Gastroesophageal sphincter (tissue), 4 donors: ENCODE data around the gene DEFB116. TPM values are rescaled to one million over a fixed set of nuclear protein-coding genes. Genes with fewer than 3 reads are reported as not detected.
"Not testable (repeated sequence)": the region's sequence is repeated elsewhere in the genome, so short reads cannot be mapped to it uniquely, and the experiment has no call there.

ENCODE experiments used
- ATAC-seq: fragments of 150-250 bp; one replicate; pipeline ENCODE4 v1.9.1; 2016; ENCODE audit warnings: mild to moderate bottlenecking, moderate library complexity
- H3K27ac ChIP-seq, 4 donors: fragments of 200-600 bp; sonication (generic) in 3 of 4; 1 replicate in 3 of 4; 2 replicates in 1 of 4; pipeline ENCODE4 v1.5.1; 2016 to 2019
- H3K27me3 ChIP-seq: fragments of 200-600 bp; sonication (generic); one replicate; pipeline ENCODE4 v1.5.1; 2019
- H3K36me3 ChIP-seq, 2 donors: fragments of 200-600 bp; sonication (generic); one replicate each; pipeline ENCODE4 v1.5.1; 2019; ENCODE audit warnings: control low read depth in 1 of 2
- H3K4me1 ChIP-seq, 3 donors: fragments of 200-600 bp; sonication (generic); 1 replicate in 2 of 3; 2 replicates in 1 of 3; pipeline ENCODE4 v1.5.1; 2016 to 2019; ENCODE audit warnings: control low read depth in 2 of 3
- H3K4me3 ChIP-seq, 2 donors: fragments of 200-600 bp; sonication (generic); one replicate each; pipeline ENCODE4 v1.5.1; 2019; ENCODE audit warnings: mild to moderate bottlenecking in 1 of 2, moderate library complexity in 1 of 2
- H3K9me3 ChIP-seq, 3 donors: fragments of 200-600 bp; sonication (generic); one replicate each; pipeline ENCODE4 v1.5.1; 2017 to 2019; ENCODE audit warnings: control low read depth in 2 of 3
- EP300 ChIP-seq: sonication (generic); formaldehyde crosslinking; IDR thresholded peaks from one replicate; pipeline ENCODE4 v1.6.1; 2017; ENCODE audit warnings: antibody characterized with exemption, mild to moderate bottlenecking
- POLR2A ChIP-seq, 2 donors: fragments of 450-650 bp; IDR thresholded peaks; one replicate each; pipeline ENCODE4 v1.6.1; 2017; ENCODE audit warnings: antibody characterized with exemption in 2 of 2, mild to moderate bottlenecking in 2 of 2, moderate library complexity in 1 of 2
- POLR2AphosphoS5 ChIP-seq: sonication (generic); formaldehyde crosslinking; IDR thresholded peaks from one replicate; pipeline ENCODE4 v1.6.1; 2017; ENCODE audit warnings: antibody characterized with exemption
- WGBS, 2 donors: methylation state at CpG; one replicate each; pipeline ENCODE4 v1.1.5; 2018; ENCODE audit warnings: low coverage in 1 of 2; 5-methylcytosine and 5-hydroxymethylcytosine counted together
- total RNA-seq, 4 donors: library from RNA; depleted of rRNA; stranded (reverse); fragments of >200 nt; gene quantifications; one replicate each; pipeline ENCODE4 v1.1.0, GENCODE V29; 2016
- TF ChIP-seq, protein P1 (sequence below), 4 experiments: fragments of 200-600 bp in 2 of 4; fragments of 450-650 bp in 2 of 4; sonication (generic) in 1 of 4; IDR thresholded peaks; one replicate each; pipeline ENCODE4 v1.5.1; 2017 to 2019; ENCODE audit warnings: antibody characterized with exemption in 4 of 4, mild to moderate bottlenecking in 2 of 4, moderate library complexity in 2 of 4

Gene DEFB116
- not detected for total RNA-seq

- Histone ChIP-seq H3K4me3 (no peak within 1 kb of the TSS), H3K4me1 (no peaks in the 10 kb centered on the region), H3K36me3 (no peaks in the 10 kb centered on the region), H3K27me3 (no peaks in the 10 kb centered on the region), H3K9me3 (peaks cover 0 to 16% (median 0%) of the 10 kb centered on the region in 3 donors), H3K27ac (no peak within 1 kb of the TSS)
- ATAC-seq = no peak
- TF ChIP-seq EP300 (no peak), POLR2AphosphoS5 (no peak), POLR2A (IDR thresholded peaks at IDR 0.05) (no peak)
- TF ChIP-seq, protein P1, sequence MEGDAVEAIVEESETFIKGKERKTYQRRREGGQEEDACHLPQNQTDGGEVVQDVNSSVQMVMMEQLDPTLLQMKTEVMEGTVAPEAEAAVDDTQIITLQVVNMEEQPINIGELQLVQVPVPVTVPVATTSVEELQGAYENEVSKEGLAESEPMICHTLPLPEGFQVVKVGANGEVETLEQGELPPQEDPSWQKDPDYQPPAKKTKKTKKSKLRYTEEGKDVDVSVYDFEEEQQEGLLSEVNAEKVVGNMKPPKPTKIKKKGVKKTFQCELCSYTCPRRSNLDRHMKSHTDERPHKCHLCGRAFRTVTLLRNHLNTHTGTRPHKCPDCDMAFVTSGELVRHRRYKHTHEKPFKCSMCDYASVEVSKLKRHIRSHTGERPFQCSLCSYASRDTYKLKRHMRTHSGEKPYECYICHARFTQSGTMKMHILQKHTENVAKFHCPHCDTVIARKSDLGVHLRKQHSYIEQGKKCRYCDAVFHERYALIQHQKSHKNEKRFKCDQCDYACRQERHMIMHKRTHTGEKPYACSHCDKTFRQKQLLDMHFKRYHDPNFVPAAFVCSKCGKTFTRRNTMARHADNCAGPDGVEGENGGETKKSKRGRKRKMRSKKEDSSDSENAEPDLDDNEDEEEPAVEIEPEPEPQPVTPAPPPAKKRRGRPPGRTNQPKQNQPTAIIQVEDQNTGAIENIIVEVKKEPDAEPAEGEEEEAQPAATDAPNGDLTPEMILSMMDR (IDR thresholded peaks at IDR 0.05) = no peak
- 41 to 54% methylated on average over 7 to 8 of the region's 8 CpGs for WGBS, 2 donors
These were observed at the start of gene DEFB116 for GRCh38 chr20:31308535-31309162. TSS of gene DEFB116 (minus strand) at chr20:31308585. CDS start at chr20:31308585, 0 bp downstream.

DNA sequence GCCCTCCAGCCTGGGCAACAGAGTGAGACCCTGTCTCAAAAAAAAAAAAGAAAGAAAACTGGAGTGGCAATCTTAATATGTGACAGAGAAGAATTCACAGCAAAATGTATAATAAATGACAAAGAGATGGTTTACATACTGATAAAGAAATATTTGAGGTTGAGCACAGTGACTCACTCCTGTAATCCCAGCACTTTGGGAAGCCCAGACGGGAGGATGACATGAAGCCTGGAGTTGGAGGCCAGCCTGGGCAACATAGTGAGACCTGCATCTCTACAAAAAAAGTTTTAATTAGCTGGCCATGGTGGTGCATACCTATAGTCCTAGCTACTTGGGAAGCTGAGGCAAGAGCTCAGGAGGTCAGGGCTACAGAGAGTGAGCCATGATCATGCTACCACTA is 47.6 kb upstream of the DEFB116 start:
- TF ChIP-seq POLR2A (IDR thresholded peaks at IDR 0.05) = no peak
- no peak for TF ChIP-seq POLR2AphosphoS5
- no peak for TF ChIP-seq EP300
- TF ChIP-seq, protein P1 (IDR thresholded peaks at IDR 0.05) = no peak
- H3K27me3 ChIP-seq = peaks cover 3% of the 10 kb centered on the region
- H3K4me1 ChIP-seq = no peaks in the 10 kb centered on the region
- H3K36me3 ChIP-seq = no peaks in the 10 kb centered on the region
- peaks cover 0 to 5% (median 0%) of the 10 kb centered on the region in 3 donors for H3K9me3 ChIP-seq
- H3K4me3 ChIP-seq = no peak overlapping the region
- no peak for ATAC-seq
- 44 to 54% methylated on average over 1 of the region's 1 CpG for WGBS, 2 donors
- no peak overlapping the region for H3K27ac ChIP-seq

DNA sequence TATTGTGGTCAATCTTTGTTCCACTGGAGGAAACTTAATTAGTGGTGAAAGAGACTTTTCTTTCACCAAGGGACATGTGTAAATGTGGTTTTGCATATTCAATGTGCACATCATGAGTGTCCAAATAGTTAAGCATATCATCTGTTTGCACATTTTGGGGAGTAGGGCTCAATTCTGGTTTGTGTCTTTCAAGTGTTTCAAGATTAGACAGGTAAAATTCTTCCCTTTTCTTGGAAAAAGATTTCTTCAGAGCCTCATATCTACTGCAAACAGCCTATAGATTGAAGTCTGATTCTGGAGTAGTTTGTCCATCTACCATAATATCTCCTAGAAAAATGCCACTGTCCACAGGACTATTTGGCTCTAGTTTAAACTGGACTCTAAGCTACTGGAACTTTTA is 33.1 kb upstream of the DEFB116 start:
- ATAC-seq = no peak
- Histone ChIP-seq H3K4me3 (no peak overlapping the region), H3K36me3 (no peaks in the 10 kb centered on the region), H3K27ac (no peak overlapping the region), H3K4me1 (no peaks in the 10 kb centered on the region), H3K27me3 (no peaks in the 10 kb centered on the region), H3K9me3 (no peaks in the 10 kb centered on the region)
- no peak for TF ChIP-seq POLR2A (IDR thresholded peaks at IDR 0.05)
- TF ChIP-seq, protein P1 (IDR thresholded peaks at IDR 0.05) = no peak
- no peak for TF ChIP-seq EP300

DNA sequence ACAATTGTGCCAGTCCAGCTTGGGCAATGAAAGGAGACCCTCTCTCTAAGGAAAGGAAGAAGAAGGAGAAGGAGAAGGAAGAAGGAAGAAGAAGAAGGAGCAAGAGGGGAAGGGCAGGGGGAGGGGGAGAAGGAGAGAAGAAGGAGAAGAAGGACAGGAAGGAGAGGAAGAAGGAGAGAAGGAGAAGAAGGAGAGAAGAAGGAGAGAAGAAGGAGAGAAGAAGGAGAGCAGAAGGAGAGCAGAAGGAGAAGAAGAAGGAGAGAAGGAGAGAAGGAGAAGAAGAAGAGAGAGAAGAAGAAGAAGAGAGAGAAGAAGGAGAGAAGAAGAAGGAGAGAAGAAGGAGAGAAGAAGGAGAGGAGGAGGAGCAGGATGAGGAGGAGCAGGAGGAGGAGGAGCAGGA is 22.5 kb upstream of the DEFB116 start:
- H3K4me1 ChIP-seq = no peaks in the 10 kb centered on the region
- H3K36me3 ChIP-seq = no peaks in the 10 kb centered on the region
- no peak for ATAC-seq
- TF ChIP-seq EP300 (no peak), POLR2AphosphoS5 (no peak), POLR2A (IDR thresholded peaks at IDR 0.05) (no peak)
- TF ChIP-seq, protein P1 (IDR thresholded peaks at IDR 0.05) = no peak
- H3K27me3 ChIP-seq = no peaks in the 10 kb centered on the region
- peaks cover 0 to 28% (median 0%) of the 10 kb centered on the region in 3 donors for H3K9me3 ChIP-seq
- no peak overlapping the region for H3K4me3 ChIP-seq
- no peak overlapping the region for H3K27ac ChIP-seq

DNA sequence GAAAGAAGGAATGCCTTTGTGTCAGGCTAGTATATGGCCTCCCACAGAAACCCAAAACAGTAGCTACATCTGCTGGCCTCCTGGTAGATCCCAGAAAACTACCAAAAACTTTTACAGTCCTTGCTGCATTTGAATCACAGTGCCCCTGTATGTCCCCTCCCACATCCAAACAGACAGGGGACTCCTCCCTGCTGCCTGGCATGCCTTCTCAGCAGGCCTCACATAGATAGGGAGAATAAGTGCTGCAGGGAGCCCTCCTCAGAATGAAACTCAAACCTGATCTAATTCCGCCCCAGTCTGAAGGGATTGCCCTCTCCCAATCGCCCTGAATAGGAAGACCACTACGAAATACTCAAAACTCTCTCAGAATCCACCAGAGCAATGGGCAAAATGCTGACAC is 14.1 kb upstream of the DEFB116 start:
- no peaks in the 10 kb centered on the region for H3K36me3 ChIP-seq
- no peaks in the 10 kb centered on the region for H3K4me1 ChIP-seq
- H3K9me3 ChIP-seq = peaks cover 0 to 46% (median 0%) of the 10 kb centered on the region in 3 donors
- ATAC-seq = no peak
- no peak overlapping the region for H3K27ac ChIP-seq
- no peak for TF ChIP-seq POLR2AphosphoS5
- TF ChIP-seq, protein P1 (IDR thresholded peaks at IDR 0.05) = no peak
- no peak for TF ChIP-seq EP300
- no peak for TF ChIP-seq POLR2A (IDR thresholded peaks at IDR 0.05)
- no peak overlapping the region for H3K4me3 ChIP-seq
- peaks cover 10% of the 10 kb centered on the region for H3K27me3 ChIP-seq
- 33 to 47% methylated on average over 3 of the region's 3 CpGs for WGBS, 2 donors

- peaks cover 0 to 31% (median 0%) of the 10 kb centered on the region in 3 donors for H3K9me3 ChIP-seq
- H3K4me3 ChIP-seq, H3K36me3 ChIP-seq, H3K4me1 ChIP-seq, H3K27ac ChIP-seq, H3K27me3 ChIP-seq, ATAC-seq: not testable (repeated sequence)
- 60% methylated on average over 5 of the region's 7 CpGs; no CpG with 5 or more reads in 1 of the 2 donors for WGBS, 2 donors
These were observed 23.4 kb downstream of the DEFB116 start for GRCh38 chr20:31284964-31285363.
